Ishikawa (cell line): ENCODE results near the gene MRPL18.

Source experiments
- EP300 ChIP-seq: IDR thresholded peaks from 2 replicates; pipeline ENCODE4 v1.6.1; 2012; ENCODE audit warnings: borderline replicate concordance
- MAX ChIP-seq: IDR thresholded peaks from 2 replicates; pipeline ENCODE4 v1.6.1; 2012
- RAD21 ChIP-seq: IDR thresholded peaks from 2 replicates; pipeline ENCODE4 v1.6.1; 2012; ENCODE audit warnings: low read depth

DNA sequence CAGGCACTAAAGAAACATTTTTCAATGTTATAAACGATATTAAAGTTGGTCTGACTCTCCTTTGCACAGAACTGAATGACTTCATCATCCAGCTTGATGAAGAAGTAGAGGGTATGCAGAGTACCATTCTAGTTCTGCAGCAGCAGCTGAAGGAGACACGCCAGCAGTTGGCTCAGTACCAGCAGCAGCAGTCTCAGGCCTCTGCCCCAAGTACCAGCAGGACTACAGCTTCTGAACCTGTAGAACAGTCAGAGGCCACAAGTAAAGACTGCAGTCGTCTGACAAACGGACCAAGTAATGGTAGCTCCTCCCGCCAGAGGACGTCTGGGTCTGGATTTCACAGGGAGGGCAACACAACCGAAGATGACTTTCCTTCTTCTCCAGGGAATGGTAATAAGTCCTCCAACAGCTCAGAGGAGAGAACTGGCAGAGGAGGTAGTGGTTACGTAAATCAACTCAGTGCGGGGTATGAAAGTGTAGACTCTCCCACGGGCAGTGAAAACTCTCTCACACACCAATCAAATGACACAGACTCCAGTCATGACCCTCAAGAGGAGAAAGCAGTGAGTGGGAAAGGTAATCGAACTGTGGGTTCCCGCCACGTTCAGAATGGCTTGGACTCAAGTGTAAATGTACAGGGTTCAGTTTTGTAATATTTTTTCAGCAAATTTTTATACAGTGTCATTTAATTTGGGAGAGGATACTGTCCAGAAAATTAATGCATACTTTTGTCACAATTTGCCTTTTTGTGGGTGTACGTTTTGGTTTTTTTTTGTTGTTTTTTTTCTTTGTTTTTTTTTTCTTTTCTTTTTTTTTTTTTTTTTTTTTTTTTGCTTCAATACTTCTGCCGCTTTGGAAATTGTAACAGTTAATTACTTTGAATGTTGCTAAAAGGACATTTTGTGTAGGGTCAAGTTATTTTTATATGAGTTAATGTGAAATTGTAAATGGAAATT is 35.0 kb upstream of the MRPL18 start:
- TF ChIP-seq MAX (no peak), RAD21 (no peak), EP300 (no peak)
